ENCODE data around the gene USP2.
"Not testable (repeated sequence)": the region's sequence is repeated elsewhere in the genome, so short reads cannot be mapped to it uniquely, and the experiment has no call there.

USP2 gene

GRCh38 chr11:119410501-119410900, 29.0 kb upstream of the USP2 start:
- no peak for DNase-seq

GRCh38 chr11:119409731-119410130, 28.2 kb upstream of the USP2 start:
- DNase-seq = no peak

- no peak for DNase-seq
Measured at GRCh38 chr11:119406005-119406404, 24.5 kb upstream of the USP2 start.

GRCh38 chr11:119405448-119405847, 24.0 kb upstream of the USP2 start:
- DNase-seq = not testable (repeated sequence)

GRCh38 chr11:119404872-119405271, 23.4 kb upstream of the USP2 start:
- DNase-seq = no peak

- no peak for DNase-seq
Measured at GRCh38 chr11:119403021-119403420, 21.5 kb upstream of the USP2 start.

- no peak for DNase-seq
Measured at GRCh38 chr11:119402470-119402869, 21.0 kb upstream of the USP2 start.

- no peak for DNase-seq
Measured at GRCh38 chr11:119400860-119401259, 19.4 kb upstream of the USP2 start.

- DNase-seq = no peak
Measured at GRCh38 chr11:119397740-119398139, 16.2 kb upstream of the USP2 start.

- DNase-seq = no peak
Measured at GRCh38 chr11:119396835-119397234, 15.3 kb upstream of the USP2 start.

- no peak for DNase-seq
Measured at GRCh38 chr11:119391275-119391674, 9.8 kb upstream of the USP2 start.

GRCh38 chr11:119389611-119390254, 8.2 kb upstream of the USP2 start:
- DNase-seq = no peak

- DNase-seq = no peak
Measured at GRCh38 chr11:119388103-119388502, 6.6 kb upstream of the USP2 start.

- no peak for DNase-seq
Measured at GRCh38 chr11:119384332-119384731, 2.8 kb upstream of the USP2 start.

GRCh38 chr11:119382513-119382912, 1.0 kb upstream of the USP2 start:
- DNase-seq = not testable (repeated sequence)

- DNase-seq = no peak
Measured at GRCh38 chr11:119382101-119382500, 611 bp upstream of the USP2 start.

GRCh38 chr11:119380827-119381180, 686 bp downstream of the USP2 start:
- DNase-seq = no peak

- no peak for DNase-seq
Measured at GRCh38 chr11:119380160-119380826, 1.2 kb downstream of the USP2 start.

GRCh38 chr11:119378851-119379465, 2.5 kb downstream of the USP2 start:
- DNase-seq = no peak

GRCh38 chr11:119377961-119378667, 3.4 kb downstream of the USP2 start:
- DNase-seq = no peak

- DNase-seq = no peak
Measured at GRCh38 chr11:119377112-119377901, 4.2 kb downstream of the USP2 start.

GRCh38 chr11:119376197-119376847, 5.2 kb downstream of the USP2 start:
- DNase-seq = no peak
